H1 (cell line): ENCODE measurements around the gene YEATS2. TPM values are rescaled to one million over a fixed set of nuclear protein-coding genes. Genes with fewer than 3 reads are reported as not detected.

Experiments
- CTCF ChIA-PET: fragments of 300-600 bp; sonication (Branson Sonifier 250); formaldehyde crosslinking; loops from one replicate; lab custom pipeline; 2021; ENCODE audit not compliant: partially characterized antibody; lab: Charles Lee
- POLR2A ChIA-PET: fragments of 300-600 bp; sonication (Branson Sonifier 250); formaldehyde crosslinking; loops from one replicate; lab custom pipeline; 2021; ENCODE audit warnings: inconsistent platforms; ENCODE audit not compliant: partially characterized antibody; lab: Charles Lee
- DNase-seq, 2 experiments: peaks; one replicate each; pipeline versions ENCODE4 v3.0.0 to v3.0.0-alpha.2; 2010 to 2022; ENCODE audit warnings: low spot score in 2 of 2, low read depth in 1 of 2, mixed read lengths in 1 of 2
- FAIRE-seq: peaks from 2 replicates; lab custom pipeline; 2011; peaks lifted over from hg19 to GRCh38; lab: Jason Lieb, UNC
- H2AFZ ChIP-seq: 2 replicates; pipeline ENCODE4 v1.8.1; 2012; ENCODE audit warnings: low read length, inconsistent platforms
- H2AK5ac ChIP-seq: 2 replicates; pipeline ENCODE4 v1.6.1; 2013; ENCODE audit warnings: low read depth, low read length
- H2BK120ac ChIP-seq: replicated peaks from 2 replicates; pipeline ENCODE3; 2013; ENCODE audit warnings: low read depth, low read length, inconsistent platforms
- H2BK12ac ChIP-seq: 2 replicates; pipeline ENCODE4 v1.6.1; 2013; ENCODE audit warnings: low read depth, low read length
- H2BK15ac ChIP-seq: 2 replicates; pipeline ENCODE4 v1.6.1; 2013; ENCODE audit warnings: low read length
- H2BK20ac ChIP-seq: 2 replicates; pipeline ENCODE4 v1.6.1; 2013; ENCODE audit warnings: low read length
- H2BK5ac ChIP-seq: 2 replicates; pipeline ENCODE4 v1.6.1; 2013; ENCODE audit warnings: low read depth, low read length
- H3K14ac ChIP-seq: 2 replicates; pipeline ENCODE4 v1.6.1; 2013; ENCODE audit warnings: inconsistent platforms; ENCODE audit not compliant: insufficient read length
- H3K18ac ChIP-seq: 2 replicates; pipeline ENCODE4 v1.6.1; 2013; ENCODE audit warnings: low read length; ENCODE audit errors: extremely low read depth
- H3K23ac ChIP-seq: 2 replicates; pipeline ENCODE4 v1.6.1; 2013; ENCODE audit warnings: inconsistent platforms; ENCODE audit not compliant: insufficient read length
- H3K23me2 ChIP-seq: 2 replicates; pipeline ENCODE4 v1.6.1; 2013; ENCODE audit warnings: low read depth, low read length
- H3K27ac ChIP-seq: 2 replicates; pipeline ENCODE4 v1.6.1; 2011; ENCODE audit warnings: low read depth, low read length, inconsistent platforms
- H3K27me3 ChIP-seq, 4 experiments: replicated peaks in 1 of 4; 1 replicate in 1 of 4; 2 replicates in 3 of 4; pipeline versions ENCODE4 v1.6.1 to v1.8.1; 2011 to 2013; ENCODE audit warnings: low read length in 3 of 4, mild to moderate bottlenecking in 3 of 4, inconsistent platforms in 2 of 4, mixed read lengths in 2 of 4, moderate library complexity in 1 of 4; ENCODE audit not compliant: control insufficient read depth in 3 of 4, insufficient read depth in 3 of 4; ENCODE audit errors: extremely low read depth in 1 of 4
- H3K36me3 ChIP-seq, 4 experiments: 2 replicates each; pipeline versions ENCODE4 v1.6.1 to v1.8.1; 2011 to 2013; ENCODE audit warnings: mild to moderate bottlenecking in 4 of 4, low read length in 3 of 4, moderate library complexity in 2 of 4, control low read depth in 1 of 4, inconsistent platforms in 1 of 4; ENCODE audit not compliant: insufficient read depth in 4 of 4, control insufficient read depth in 2 of 4
- H3K4ac ChIP-seq: replicated peaks from 2 replicates; pipeline ENCODE3; 2013; ENCODE audit warnings: low read length, low read depth, mixed read lengths, inconsistent platforms; ENCODE audit not compliant: insufficient read length
- H3K4me1 ChIP-seq, 4 experiments: replicated peaks in 1 of 4; 1 replicate in 1 of 4; 2 replicates in 3 of 4; pipeline versions ENCODE4 v1.6.1 to v1.8.1; 2011 to 2013; ENCODE audit warnings: low read length in 3 of 4, inconsistent platforms in 2 of 4, mixed read lengths in 1 of 4; ENCODE audit not compliant: insufficient read depth in 4 of 4, control insufficient read depth in 3 of 4
- H3K4me2 ChIP-seq, 2 experiments: 2 replicates each; pipeline versions ENCODE4 v1.6.1 to v1.8.1; 2011 to 2013; ENCODE audit warnings: low read depth in 2 of 2, low read length in 2 of 2, control low read depth in 1 of 2, inconsistent platforms in 1 of 2, mild to moderate bottlenecking in 1 of 2; ENCODE audit not compliant: insufficient read depth in 1 of 2
- H3K4me3 ChIP-seq, 4 experiments: fragments of 200-600, 300-600 bp in 1 of 4; sonication (generic), shearing (Covaris generic), sonication (Bioruptor Twin) in 1 of 4; 2 replicates each; pipeline versions ENCODE4 v1.5.1 to v1.8.1; 2011 to 2016; ENCODE audit warnings: low read length in 4 of 4, low read depth in 3 of 4, control low read depth in 2 of 4, inconsistent platforms in 2 of 4, mild to moderate bottlenecking in 2 of 4, mixed read lengths in 1 of 4, moderate library complexity in 1 of 4; ENCODE audit not compliant: insufficient read depth in 2 of 4; ENCODE audit errors: extremely low read depth in 1 of 4
- H3K56ac ChIP-seq: replicated peaks from 2 replicates; pipeline ENCODE3; 2013; ENCODE audit warnings: low read depth, mild to moderate bottlenecking, mixed read lengths, low read length, inconsistent platforms; ENCODE audit not compliant: insufficient read length
- H3K79me1 ChIP-seq: 2 replicates; pipeline ENCODE4 v1.6.1; 2013; ENCODE audit warnings: low read depth, low read length, control low read depth
- H3K79me2 ChIP-seq, 2 experiments: 2 replicates each; pipeline versions ENCODE4 v1.6.1 to v1.8.1; 2012 to 2013; ENCODE audit warnings: low read length in 2 of 2, mild to moderate bottlenecking in 2 of 2, inconsistent platforms in 1 of 2; ENCODE audit not compliant: insufficient read depth in 2 of 2, control insufficient read depth in 1 of 2
- H3K9ac ChIP-seq, 4 experiments: replicated peaks in 1 of 4; 1 replicate in 1 of 4; 2 replicates in 3 of 4; pipeline versions ENCODE4 v1.6.1 to v1.8.1; 2011 to 2013; ENCODE audit warnings: low read depth in 3 of 4, low read length in 3 of 4, control low read depth in 2 of 4, mild to moderate bottlenecking in 2 of 4, moderate library complexity in 2 of 4, inconsistent platforms in 1 of 4; ENCODE audit errors: extremely low read depth in 1 of 4
- H3K9me3 ChIP-seq, 2 experiments: 2 replicates each; pipeline versions ENCODE4 v1.6.1 to v1.8.1; 2012 to 2013; ENCODE audit warnings: mild to moderate bottlenecking in 2 of 2, moderate library complexity in 2 of 2, control low read depth in 1 of 2, inconsistent platforms in 1 of 2, low read depth in 1 of 2, low read length in 1 of 2, mixed read lengths in 1 of 2; ENCODE audit not compliant: insufficient read depth in 2 of 2
- H4K20me1 ChIP-seq, 2 experiments: replicated peaks in 1 of 2; 2 replicates each; pipeline versions ENCODE3 to v1.8.1; 2011 to 2013; ENCODE audit warnings: inconsistent platforms in 2 of 2, low read length in 2 of 2, mild to moderate bottlenecking in 1 of 2; ENCODE audit not compliant: insufficient read depth in 2 of 2, control insufficient read depth in 1 of 2
- H4K5ac ChIP-seq: 2 replicates; pipeline ENCODE4 v1.6.1; 2013; ENCODE audit warnings: low read length, low read depth, mixed read lengths, inconsistent platforms; ENCODE audit not compliant: insufficient read length
- H4K8ac ChIP-seq: 2 replicates; pipeline ENCODE4 v1.8.0; 2013; ENCODE audit warnings: mild to moderate bottlenecking, moderate library complexity, low read length, inconsistent platforms; ENCODE audit not compliant: insufficient read depth; ENCODE audit errors: extremely low read depth
- H4K91ac ChIP-seq: replicated peaks from 2 replicates; pipeline ENCODE3; 2013; ENCODE audit warnings: low read length, mixed read lengths, inconsistent platforms; ENCODE audit not compliant: insufficient read length
- EZH2 ChIP-seq: fragments of 200-600 bp; sonication (generic); IDR thresholded peaks from 2 replicates; pipeline ENCODE4 v1.7.1; 2012; ENCODE audit warnings: low read depth, mild to moderate bottlenecking, moderate library complexity, low read length, inconsistent platforms; ENCODE audit not compliant: severe bottlenecking
- GTF2F1 ChIP-seq: IDR thresholded peaks from 2 replicates; pipeline ENCODE4 v1.6.1; 2012; ENCODE audit warnings: low read depth, low read length, improper control_type of control experiment, borderline replicate concordance
- POLR2AphosphoS5 ChIP-seq: IDR thresholded peaks from 2 replicates; pipeline ENCODE4 v1.6.1; 2011; ENCODE audit warnings: low read depth, low read length
- SIRT6 ChIP-seq: IDR thresholded peaks from one replicate; pipeline ENCODE4 v1.7.1; 2012; ENCODE audit warnings: low read length, inconsistent platforms
- SRF ChIP-seq: IDR thresholded peaks from 2 replicates; pipeline ENCODE4 v1.6.1; 2011; ENCODE audit warnings: mild to moderate bottlenecking, low read depth, low read length, moderate library complexity
- WGBS, 2 experiments: shearing (Covaris generic) in 1 of 2; methylation state at CpG; one replicate each; pipeline versions ENCODE4 v1.1.6 to v1.1.7; 2013 to 2015; ENCODE audit warnings: low lambda C conversion rate in 2 of 2, mixed read lengths in 2 of 2, inconsistent platforms in 1 of 2, low coverage in 1 of 2, missing lambda C conversion rate in 1 of 2; ENCODE audit not compliant: insufficient replicate concordance in 2 of 2, insufficient coverage in 1 of 2, insufficient read length in 1 of 2; ENCODE audit errors: extremely low coverage in 1 of 2, missing lambda C conversion rate in 1 of 2; 5-methylcytosine and 5-hydroxymethylcytosine counted together
- polyA plus RNA-seq, 7 experiments: library from polyadenylated mRNA; depleted of rRNA in 3 of 7; stranded (reverse) in 5 of 7; unstranded in 2 of 7; fragments of >200 nt in 5 of 7; fragments of 200-250 nt in 2 of 7; gene quantifications; 1 replicate in 5 of 7; 2 replicates in 1 of 7; 4 replicates in 1 of 7; pipeline versions ENCODE4 v1.2.1 to v1.2.3, GENCODE V29; 2011 to 2013; ENCODE audit warnings: missing spikeins in 2 of 7, mixed read lengths in 2 of 7
- total RNA-seq: library from RNA; stranded (reverse); fragmentation: NEBNext Ultra II Directional; extraction: Animal tissue kit (Norgen Biotek cat#: 25700); gene quantifications from 2 replicates; pipeline ENCODE4 v1.2.1, GENCODE V29; 2021
- TF ChIP-seq, protein P1 (sequence below): IDR thresholded peaks from 2 replicates; pipeline ENCODE4 v1.6.1; 2012; ENCODE audit warnings: low read length, inconsistent platforms

YEATS2 gene
- total and polyA plus RNA-seq, 2 of the 8 experiments (the other 6 are each of a cell fraction or from before 2014, with no cell fraction given) = 35.3 to 53.7 TPM

DNA sequence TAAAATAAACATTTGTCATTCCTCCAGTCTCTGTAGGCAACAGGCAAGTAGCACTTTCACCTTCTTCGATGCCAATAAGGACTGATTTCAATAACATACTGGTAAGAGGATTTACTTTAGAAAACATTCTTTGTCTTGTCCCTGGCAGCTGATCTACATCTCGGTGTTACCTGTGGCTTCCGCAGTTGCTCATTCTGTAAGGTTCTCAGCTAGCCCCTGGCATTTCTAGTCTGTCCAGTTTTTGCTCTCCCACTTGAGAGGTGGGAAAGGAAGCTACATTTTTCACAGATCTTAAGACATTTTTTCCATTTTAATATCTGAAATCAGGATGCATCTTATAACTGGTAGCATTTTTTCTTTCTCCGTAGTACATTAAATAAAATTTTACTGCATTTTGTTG lies 147.5 kb downstream of the YEATS2 start:
- Histone ChIP-seq H3K4me2 (no peak overlapping the region), H3K36me3 (peaks cover 6 to 59% (median 28%) of the 10 kb centered on the region in 4 experiments; a peak in 7 of 8 replicates), H4K8ac (no peak overlapping the region), H3K27ac (no peak overlapping the region), H4K91ac (no peak overlapping the region), H3K9me3 (no peaks in the 10 kb centered on the region), H3K18ac (no peak overlapping the region), H4K5ac (no peak overlapping the region), H3K27me3 (no peaks in the 10 kb centered on the region), H2BK5ac (no peak overlapping the region), H2BK12ac (no peak overlapping the region), H3K23me2 (no peaks in the 10 kb centered on the region), H3K56ac (no peak overlapping the region), H2BK20ac (no peak overlapping the region), H3K79me2 (no peaks in the 10 kb centered on the region), H2BK15ac (no peak overlapping the region), H2AK5ac (no peak overlapping the region), H2BK120ac (no peak overlapping the region), H2AFZ (no peak overlapping the region), H3K4me1 (no peaks in the 10 kb centered on the region), H3K79me1 (no peaks in the 10 kb centered on the region), H3K9ac (no peak overlapping the region), H3K23ac (no peak overlapping the region), H3K14ac (no peak overlapping the region), H3K4me3 (no peak overlapping the region), H4K20me1 (peaks cover 2 to 4% of the 10 kb centered on the region in 2 experiments), H3K4ac (no peak overlapping the region)
- ChIA-PET POLR2A (no interaction called here), CTCF (interaction anchor here (0.6 to 1.8 kb wide), 2 partner anchors 23 to 57 kb away, joined by 3 to 6 read pairs; no protein-coding TSS in a partner anchor)
- DNase-seq = no peak
- FAIRE-seq = no peak
- WGBS, 2 experiments = 94% methylated on average over 4 of the region's 4 CpGs; no CpG with 5 or more reads in 1 of the 2 experiments
- TF ChIP-seq SRF (no peak), EZH2 (no peak), GTF2F1 (no peak), POLR2AphosphoS5 (no peak), SIRT6 (no peak)
- TF ChIP-seq, protein P1, sequence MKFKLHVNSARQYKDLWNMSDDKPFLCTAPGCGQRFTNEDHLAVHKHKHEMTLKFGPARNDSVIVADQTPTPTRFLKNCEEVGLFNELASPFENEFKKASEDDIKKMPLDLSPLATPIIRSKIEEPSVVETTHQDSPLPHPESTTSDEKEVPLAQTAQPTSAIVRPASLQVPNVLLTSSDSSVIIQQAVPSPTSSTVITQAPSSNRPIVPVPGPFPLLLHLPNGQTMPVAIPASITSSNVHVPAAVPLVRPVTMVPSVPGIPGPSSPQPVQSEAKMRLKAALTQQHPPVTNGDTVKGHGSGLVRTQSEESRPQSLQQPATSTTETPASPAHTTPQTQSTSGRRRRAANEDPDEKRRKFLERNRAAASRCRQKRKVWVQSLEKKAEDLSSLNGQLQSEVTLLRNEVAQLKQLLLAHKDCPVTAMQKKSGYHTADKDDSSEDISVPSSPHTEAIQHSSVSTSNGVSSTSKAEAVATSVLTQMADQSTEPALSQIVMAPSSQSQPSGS = no peak
